Measurements from ENCODE around the gene SLC26A11. TPM values are rescaled to one million over a fixed set of nuclear protein-coding genes. Genes with fewer than 3 reads are reported as not detected.
A peak's percentile ranks its signal among the peaks of the same experiment; 100 is the strongest.

Gene SLC26A11
- total RNA-seq, 1 experiment from 2014 or later, result 37.1 TPM

- Histone ChIP-seq H3K36me3 (ENCODE audit: control insufficient read depth, insufficient read depth, low read length) (0 out of 2 replicates have a peak, but pooled peaks cover 1% of the 10 kb centered on the region), H3K4me3 (ENCODE audit: low read depth, low read length) (peak overlapping the region; percentile 88), H3K9me3 (no peaks in the 10 kb centered on the region), H3K27me3 (replicated peaks; ENCODE audit: control insufficient read depth, insufficient read depth, low read length) (no peaks in the 10 kb centered on the region), H3K4me1 (peaks cover 28% of the 10 kb centered on the region)
- no peak for DNase-seq
- Mint-ChIP-seq H3K27me3 (ENCODE audit: insufficient read depth, unreplicated experiment) (no peaks in the 10 kb centered on the region), H3K4me1 (ENCODE audit: low read depth, unreplicated experiment) (peaks cover 25% of the 10 kb centered on the region), H3K9me3 (ENCODE audit: unreplicated experiment) (no peaks in the 10 kb centered on the region), H3K36me3 (ENCODE audit: insufficient read depth, unreplicated experiment) (peaks cover 20% of the 10 kb centered on the region), H3K27ac (ENCODE audit: unreplicated experiment) (peak overlapping the region; percentile 74), H3K4me3 (ENCODE audit: unreplicated experiment) (peak overlapping the region; percentile 79)
- POLR2A ChIA-PET, result interaction anchor here (0.6 kb wide), 2 partner anchors 11 to 113 kb away, joined by 3 to 5 read pairs; no protein-coding TSS in a partner anchor
- no TSS peak for BruUV-seq (replicated peaks)
- TF ChIP-seq CTCF (IDR thresholded peaks at IDR 0.05; ENCODE audit: insufficient read depth in 1 of 2, low read depth in 1 of 2, low read length in 1 of 2, severe bottlenecking in 1 of 2, unreplicated experiment in 1 of 2), result no peak
- CTCF ChIA-PET, result no interaction called here
- intact Hi-C loops (cut with micrococcal nuclease; ENCODE audit: unreplicated experiment), result no loop called here
Observed at GRCh38 chr17:80261895-80262279, 41.7 kb downstream of the SLC26A11 start.

GRCh38 chr17:80262291-80262690, 42.1 kb downstream of the SLC26A11 start:
- Mint-ChIP-seq H3K27me3 (ENCODE audit: insufficient read depth, unreplicated experiment) (no peaks in the 10 kb centered on the region), H3K4me3 (ENCODE audit: unreplicated experiment) (peak overlapping the region; percentile 79), H3K4me1 (ENCODE audit: low read depth, unreplicated experiment) (peaks cover 25% of the 10 kb centered on the region), H3K36me3 (ENCODE audit: insufficient read depth, unreplicated experiment) (peaks cover 19% of the 10 kb centered on the region), H3K27ac (ENCODE audit: unreplicated experiment) (peak overlapping the region; percentile 74), H3K9me3 (ENCODE audit: unreplicated experiment) (no peaks in the 10 kb centered on the region)
- BruUV-seq (replicated peaks), result no TSS peak
- H3K36me3 ChIP-seq (ENCODE audit: control insufficient read depth, insufficient read depth, low read length), result 0 out of 2 replicates have a peak, but pooled peaks cover 1% of the 10 kb centered on the region
- CTCF ChIA-PET, result no interaction called here
- H3K4me3 ChIP-seq (ENCODE audit: low read depth, low read length), result no peak overlapping the region
- no peaks in the 10 kb centered on the region for H3K9me3 ChIP-seq
- intact Hi-C loops (cut with micrococcal nuclease; ENCODE audit: unreplicated experiment), result no loop called here
- no peak for DNase-seq
- H3K27me3 ChIP-seq (replicated peaks; ENCODE audit: control insufficient read depth, insufficient read depth, low read length), result no peaks in the 10 kb centered on the region
- peaks cover 28% of the 10 kb centered on the region for H3K4me1 ChIP-seq
- no peak for TF ChIP-seq CTCF (IDR thresholded peaks at IDR 0.05; ENCODE audit: insufficient read depth in 1 of 2, low read depth in 1 of 2, low read length in 1 of 2, severe bottlenecking in 1 of 2, unreplicated experiment in 1 of 2)
- POLR2A ChIA-PET, result no interaction called here

GRCh38 chr17:80262775-80263244, 42.6 kb downstream of the SLC26A11 start:
- peaks cover 14% of the 10 kb centered on the region for H3K36me3 Mint-ChIP-seq (ENCODE audit: insufficient read depth, unreplicated experiment)
- no peaks in the 10 kb centered on the region for H3K27me3 Mint-ChIP-seq (ENCODE audit: insufficient read depth, unreplicated experiment)
- H3K9me3 Mint-ChIP-seq (ENCODE audit: unreplicated experiment), result no peaks in the 10 kb centered on the region
- Histone ChIP-seq H3K4me1 (peaks cover 28% of the 10 kb centered on the region), H3K27me3 (replicated peaks; ENCODE audit: control insufficient read depth, insufficient read depth, low read length) (no peaks in the 10 kb centered on the region), H3K9me3 (no peaks in the 10 kb centered on the region), H3K4me3 (ENCODE audit: low read depth, low read length) (no peak overlapping the region), H3K36me3 (ENCODE audit: control insufficient read depth, insufficient read depth, low read length) (0 out of 2 replicates have a peak, but pooled peaks cover 1% of the 10 kb centered on the region)
- BruUV-seq (replicated peaks), result no TSS peak
- no peak for TF ChIP-seq CTCF (IDR thresholded peaks at IDR 0.05; ENCODE audit: insufficient read depth in 1 of 2, low read depth in 1 of 2, low read length in 1 of 2, severe bottlenecking in 1 of 2, unreplicated experiment in 1 of 2)
- ChIA-PET POLR2A (no interaction called here), CTCF (no interaction called here)
- H3K4me1 Mint-ChIP-seq (ENCODE audit: low read depth, unreplicated experiment), result peaks cover 24% of the 10 kb centered on the region
- no peak for DNase-seq
- H3K4me3 Mint-ChIP-seq (ENCODE audit: unreplicated experiment), result peak overlapping the region; percentile 79
- intact Hi-C loops (cut with micrococcal nuclease; ENCODE audit: unreplicated experiment), result no loop called here
- no peak overlapping the region for H3K27ac Mint-ChIP-seq (ENCODE audit: unreplicated experiment)

Data from Caco-2 (cell line).